NT2/D1 (cell line): ENCODE data around the gene GNG8.

Source experiments
- SUZ12 ChIP-seq: IDR thresholded peaks from 2 replicates; pipeline ENCODE4 v1.6.1; 2011; ENCODE audit not compliant: insufficient read length, insufficient read depth; ENCODE audit errors: extremely low read depth
- YY1 ChIP-seq: IDR thresholded peaks from 2 replicates; pipeline ENCODE4 v1.6.1; 2011; ENCODE audit not compliant: insufficient read length, insufficient read depth

GRCh38 chr19:46616631-46617322 is 19.2 kb downstream of the GNG8 start:
- TF ChIP-seq SUZ12 (no peak), YY1 (no peak)
